ENCODE measurements around the gene CTDSPL. TPM values are rescaled to one million over a fixed set of nuclear protein-coding genes. Genes with fewer than 3 reads are reported as not detected.
A peak's percentile ranks its signal among the peaks of the same experiment; 100 is the strongest.

The CTDSPL gene
- total and polyA plus RNA-seq, 7 donors = 2.7 to 24.6 (median 6.8) TPM

- H3K4me3 ChIP-seq = no peak overlapping the region
- no peak for TF ChIP-seq CTCF (IDR thresholded peaks at IDR 0.05)
- H3K27me3 ChIP-seq (ENCODE audit: insufficient read depth in 3 of 3, low read length in 2 of 3) = no peaks in the 10 kb centered on the region
- no peak overlapping the region for H3K27ac ChIP-seq
- no peaks in the 10 kb centered on the region for H3K36me3 ChIP-seq (ENCODE audit: insufficient read depth in 1 of 2, low read depth in 1 of 2)
- H3K4me1 ChIP-seq = peaks cover 7% of the 10 kb centered on the region
- WGBS, 3 donors = 66 to 75% (median 68%) methylated on average over 6 of the region's 6 CpGs
- intact Hi-C loops (cut with DNase I) = no loop called here
- no peak for DNase-seq
- no peak for ATAC-seq
- H3K9me3 ChIP-seq = no peaks in the 10 kb centered on the region
Measured at GRCh38 chr3:37945156-37945806, 83.6 kb downstream of the CTDSPL start.

GRCh38 chr3:37945807-37946530 is 84.3 kb downstream of the CTDSPL start:
- no peaks in the 10 kb centered on the region for H3K36me3 ChIP-seq (ENCODE audit: insufficient read depth in 1 of 2, low read depth in 1 of 2)
- WGBS, 3 donors = 62 to 66% (median 65%) methylated on average over 8 of the region's 8 CpGs
- ATAC-seq (peak in 1 of 4 donors; percentile 40), DNase-seq (no peak)
- no peaks in the 10 kb centered on the region for H3K27me3 ChIP-seq (ENCODE audit: insufficient read depth in 3 of 3, low read length in 2 of 3)
- H3K27ac ChIP-seq = no peak overlapping the region
- intact Hi-C loops (cut with DNase I) = no loop called here
- H3K4me3 ChIP-seq = no peak overlapping the region
- no peak for TF ChIP-seq CTCF (IDR thresholded peaks at IDR 0.05)
- peaks cover 7% of the 10 kb centered on the region for H3K4me1 ChIP-seq
- H3K9me3 ChIP-seq = no peaks in the 10 kb centered on the region

- DNase-seq (no peak), ATAC-seq (no peak)
- Histone ChIP-seq H3K27ac (no peak overlapping the region), H3K4me1 (peaks cover 7% of the 10 kb centered on the region), H3K9me3 (no peaks in the 10 kb centered on the region), H3K27me3 (ENCODE audit: insufficient read depth in 3 of 3, low read length in 2 of 3) (no peaks in the 10 kb centered on the region), H3K4me3 (no peak overlapping the region), H3K36me3 (ENCODE audit: insufficient read depth in 1 of 2, low read depth in 1 of 2) (no peaks in the 10 kb centered on the region)
- intact Hi-C loops (cut with DNase I) = no loop called here
- WGBS, 3 donors = 58 to 71% (median 59%) methylated on average over 2 of the region's 2 CpGs
- no peak for TF ChIP-seq CTCF (IDR thresholded peaks at IDR 0.05)
Measured at GRCh38 chr3:37946531-37946889, 84.8 kb downstream of the CTDSPL start.

GRCh38 chr3:37949866-37950265 is 88.2 kb downstream of the CTDSPL start:
- intact Hi-C loops (cut with DNase I) = no loop called here

More at GRCh38 chr3:37949866-37950265, 88.2 kb downstream of the CTDSPL start:
- DNase-seq (no peak), ATAC-seq (no peak)
- no peak overlapping the region for H3K4me3 ChIP-seq
- H3K36me3 ChIP-seq (ENCODE audit: insufficient read depth in 1 of 2, low read depth in 1 of 2) = no peaks in the 10 kb centered on the region
- H3K4me1 ChIP-seq = peaks cover 4% of the 10 kb centered on the region
- H3K27ac ChIP-seq = no peak overlapping the region
- H3K27me3 ChIP-seq (ENCODE audit: insufficient read depth in 3 of 3, low read length in 2 of 3) = no peaks in the 10 kb centered on the region
- no peak for TF ChIP-seq CTCF (IDR thresholded peaks at IDR 0.05)
- H3K9me3 ChIP-seq = no peaks in the 10 kb centered on the region
- WGBS, 3 donors = 69 to 79% (median 75%) methylated on average over 6 of the region's 6 CpGs

Data from psoas muscle (tissue), 8 donors.